A549 treated with ZK216348 at 1 μM for 4 hours (cell line): Measurements from ENCODE around the gene LZTS3. TPM values are rescaled to one million over a fixed set of nuclear protein-coding genes. Genes with fewer than 3 reads are reported as not detected.

Experiments
- total RNA-seq: library from RNA; stranded (reverse); fragments of 200-300 nt; extraction: Qiagen RNA extraction; gene quantifications from 5 replicates; pipeline ENCODE4 v1.2.3, GENCODE V29; 2022; ENCODE audit warnings: low read depth

The LZTS3 gene
- 2.5 to 5.2 TPM (median 4.0 TPM) in 5 replicates for total RNA-seq

GRCh38 chr20:3172933-3173609, at the start of gene LZTS3:
LZTS3 (minus strand) TSS chr20:3173549; CDS start chr20:3167163, 6,386 bp downstream.

GRCh38 chr20:3209257-3209945, 36.1 kb upstream of the LZTS3 start, which contains the start of gene ITPA:
ITPA (plus strand) TSS chr20:3209498; CDS start chr20:3209552, 54 bp downstream.

GRCh38 chr20:3204124-3204794, 30.9 kb upstream of the LZTS3 start, which contains the start of gene DDRGK1:
DDRGK1 (minus strand) TSS chr20:3204682; CDS start chr20:3204627, 55 bp downstream.

Other genes with a start within 250 kb of the LZTS3 start
- 0.36 to 0.47 TPM in 2 of 5 replicates, not detected in the others for gene GNRH2, start 129.9 kb downstream of the LZTS3 start, total RNA-seq
- 89.5 to 167 TPM (median 155 TPM) in 5 replicates for gene MRPS26, start 127.5 kb downstream of the LZTS3 start, total RNA-seq
- gene OXT, start 101.9 kb downstream of the LZTS3 start, total RNA-seq: not detected in 5 replicates
- not detected in 5 replicates for gene AVP, start 88.8 kb downstream of the LZTS3 start, total RNA-seq
- 43.3 to 49.5 TPM (median 45.9 TPM) in 5 replicates for gene FASTKD5, start 13.7 kb downstream of the LZTS3 start, total RNA-seq
- 3.7 to 5.3 TPM (median 4.4 TPM) in 5 replicates for gene UBOX5, start 13.7 kb downstream of the LZTS3 start, total RNA-seq
- gene DDRGK1, start 31.1 kb upstream of the LZTS3 start, total RNA-seq: 68.6 to 110 TPM (median 100.0 TPM) in 5 replicates
- gene ITPA, start 35.9 kb upstream of the LZTS3 start, total RNA-seq: 108 to 135 TPM (median 124 TPM) in 5 replicates
- gene SLC4A11, start 65.6 kb upstream of the LZTS3 start, total RNA-seq: 3.6 to 9.5 TPM (median 6.9 TPM) in 5 replicates
- gene DNAAF9, start 234.1 kb upstream of the LZTS3 start, total RNA-seq: 4.6 to 7.4 TPM (median 5.5 TPM) in 5 replicates